ENCODE measurements around the gene FOXJ2. TPM values are rescaled to one million over a fixed set of nuclear protein-coding genes. Genes with fewer than 3 reads are reported as not detected.
"Not testable (repeated sequence)": the region's sequence is repeated elsewhere in the genome, so short reads cannot be mapped to it uniquely, and the experiment has no call there.

The FOXJ2 gene
- total and polyA plus RNA-seq, 2 donors (not counting 1 experiment from before 2014, with no cell fraction given) = 8.3 TPM

GRCh38 chr12:8087666-8088065, 55.1 kb downstream of the FOXJ2 start:
- Histone ChIP-seq H2AFZ (ENCODE audit: low read length) (no peak overlapping the region), H3K9me3 (ENCODE audit: control insufficient read depth, insufficient read depth, low read depth, low read length) (no peaks in the 10 kb centered on the region), H3K36me3 (ENCODE audit: control insufficient read depth, insufficient read depth, low read length) (peaks cover 8% of the 10 kb centered on the region), H3K79me2 (ENCODE audit: control insufficient read depth, insufficient read depth, low read length) (peaks cover 53% of the 10 kb centered on the region), H3K4me3 (replicated peaks in 1 of 4; ENCODE audit: control extremely low read depth in 1 of 4, insufficient read depth in 1 of 4, low read depth in 3 of 4, low read length in 4 of 4) (no peak overlapping the region), H4K20me1 (ENCODE audit: control insufficient read depth, extremely low read depth, insufficient read depth, low read length) (no peaks in the 10 kb centered on the region), H3K27me3 (ENCODE audit: control insufficient read depth, insufficient read depth, low read length) (no peaks in the 10 kb centered on the region), H3K9ac (ENCODE audit: insufficient read depth, low read length) (no peak overlapping the region), H3K27ac (ENCODE audit: insufficient read depth, low read length) (no peak overlapping the region), H3K4me1 (ENCODE audit: control insufficient read depth, extremely low read depth, insufficient read depth, low read length) (no peaks in the 10 kb centered on the region), H3K4me2 (ENCODE audit: extremely low read depth, insufficient read depth, low read length) (no peak overlapping the region)
- no peak for DNase-seq (ENCODE audit: low read depth in 2 of 2)
- no peak for TF ChIP-seq EZH2 (IDR thresholded peaks at IDR 0.05; ENCODE audit: low read length, missing control alignments)
- TF ChIP-seq, protein P1, sequence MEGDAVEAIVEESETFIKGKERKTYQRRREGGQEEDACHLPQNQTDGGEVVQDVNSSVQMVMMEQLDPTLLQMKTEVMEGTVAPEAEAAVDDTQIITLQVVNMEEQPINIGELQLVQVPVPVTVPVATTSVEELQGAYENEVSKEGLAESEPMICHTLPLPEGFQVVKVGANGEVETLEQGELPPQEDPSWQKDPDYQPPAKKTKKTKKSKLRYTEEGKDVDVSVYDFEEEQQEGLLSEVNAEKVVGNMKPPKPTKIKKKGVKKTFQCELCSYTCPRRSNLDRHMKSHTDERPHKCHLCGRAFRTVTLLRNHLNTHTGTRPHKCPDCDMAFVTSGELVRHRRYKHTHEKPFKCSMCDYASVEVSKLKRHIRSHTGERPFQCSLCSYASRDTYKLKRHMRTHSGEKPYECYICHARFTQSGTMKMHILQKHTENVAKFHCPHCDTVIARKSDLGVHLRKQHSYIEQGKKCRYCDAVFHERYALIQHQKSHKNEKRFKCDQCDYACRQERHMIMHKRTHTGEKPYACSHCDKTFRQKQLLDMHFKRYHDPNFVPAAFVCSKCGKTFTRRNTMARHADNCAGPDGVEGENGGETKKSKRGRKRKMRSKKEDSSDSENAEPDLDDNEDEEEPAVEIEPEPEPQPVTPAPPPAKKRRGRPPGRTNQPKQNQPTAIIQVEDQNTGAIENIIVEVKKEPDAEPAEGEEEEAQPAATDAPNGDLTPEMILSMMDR (conservative IDR thresholded peaks at IDR 0.05 in 1 of 2, IDR thresholded peaks at IDR 0.05 in 1 of 2; ENCODE audit: low read depth in 1 of 2, low read length in 2 of 2) = no peak

GRCh38 chr12:8088574-8088973, 56.1 kb downstream of the FOXJ2 start:
- Histone ChIP-seq H3K36me3 (ENCODE audit: control insufficient read depth, insufficient read depth, low read length) (peaks cover 8% of the 10 kb centered on the region), H3K4me3 (replicated peaks in 1 of 4; ENCODE audit: control extremely low read depth in 1 of 4, insufficient read depth in 1 of 4, low read depth in 3 of 4, low read length in 4 of 4) (no peak overlapping the region)
- no peak for TF ChIP-seq EZH2 (IDR thresholded peaks at IDR 0.05; ENCODE audit: low read length, missing control alignments)
- TF ChIP-seq, protein P1 (conservative IDR thresholded peaks at IDR 0.05 in 1 of 2, IDR thresholded peaks at IDR 0.05 in 1 of 2; ENCODE audit: low read depth in 1 of 2, low read length in 2 of 2) = no peak

GRCh38 chr12:8089277-8089676, 56.8 kb downstream of the FOXJ2 start:
- H3K4me2 ChIP-seq (ENCODE audit: extremely low read depth, insufficient read depth, low read length); H4K20me1 ChIP-seq (ENCODE audit: control insufficient read depth, extremely low read depth, insufficient read depth, low read length); H3K9ac ChIP-seq (ENCODE audit: insufficient read depth, low read length); H3K9me3 ChIP-seq (ENCODE audit: control insufficient read depth, insufficient read depth, low read depth, low read length); H3K4me3 ChIP-seq (replicated peaks in 1 of 4; ENCODE audit: control extremely low read depth in 1 of 4, insufficient read depth in 1 of 4, low read depth in 3 of 4, low read length in 4 of 4); H2AFZ ChIP-seq (ENCODE audit: low read length); H3K4me1 ChIP-seq (ENCODE audit: control insufficient read depth, extremely low read depth, insufficient read depth, low read length); DNase-seq (ENCODE audit: low read depth in 2 of 2); H3K27me3 ChIP-seq (ENCODE audit: control insufficient read depth, insufficient read depth, low read length); H3K27ac ChIP-seq (ENCODE audit: insufficient read depth, low read length); H3K36me3 ChIP-seq (ENCODE audit: control insufficient read depth, insufficient read depth, low read length): not testable (repeated sequence)
- H3K79me2 ChIP-seq (ENCODE audit: control insufficient read depth, insufficient read depth, low read length) = peaks cover 37% of the 10 kb centered on the region

More at GRCh38 chr12:8088574-8088973, 56.1 kb downstream of the FOXJ2 start:
- Histone ChIP-seq H3K27me3 (ENCODE audit: control insufficient read depth, insufficient read depth, low read length) (no peaks in the 10 kb centered on the region), H3K4me1 (ENCODE audit: control insufficient read depth, extremely low read depth, insufficient read depth, low read length) (no peaks in the 10 kb centered on the region), H2AFZ (ENCODE audit: low read length) (no peak overlapping the region), H3K27ac (ENCODE audit: insufficient read depth, low read length) (no peak overlapping the region), H3K9ac (ENCODE audit: insufficient read depth, low read length) (no peak overlapping the region), H3K4me2 (ENCODE audit: extremely low read depth, insufficient read depth, low read length) (no peak overlapping the region), H3K9me3 (ENCODE audit: control insufficient read depth, insufficient read depth, low read depth, low read length) (no peaks in the 10 kb centered on the region), H3K79me2 (ENCODE audit: control insufficient read depth, insufficient read depth, low read length) (peaks cover 44% of the 10 kb centered on the region), H4K20me1 (ENCODE audit: control insufficient read depth, extremely low read depth, insufficient read depth, low read length) (no peaks in the 10 kb centered on the region)
- no peak for DNase-seq (ENCODE audit: low read depth in 2 of 2)

All from fibroblast of lung (primary cell).